Astrocyte (in vitro differentiated cells and primary cell): Measurements from ENCODE around the gene SCARF1. TPM values are rescaled to one million over a fixed set of nuclear protein-coding genes. Genes with fewer than 3 reads are reported as not detected.

Experiments used
- DNase-seq: peaks from one replicate; pipeline ENCODE4 v3.0.0-alpha.2; 2010; ENCODE audit warnings: low read depth
- FAIRE-seq: peaks from 2 replicates; lab custom pipeline; 2011; peaks lifted over from hg19 to GRCh38; lab: Jason Lieb, UNC
- H2AFZ ChIP-seq: 2 replicates; pipeline ENCODE4 v1.6.0; 2012; ENCODE audit warnings: low read depth, low read length, inconsistent platforms
- H3K27ac ChIP-seq: 2 replicates; pipeline ENCODE4 v1.5.1; 2011; ENCODE audit warnings: low read depth, low read length, inconsistent platforms
- H3K27me3 ChIP-seq: 2 replicates; pipeline ENCODE4 v1.6.0; 2011; ENCODE audit warnings: low read length, inconsistent platforms; ENCODE audit not compliant: insufficient read depth
- H3K36me3 ChIP-seq: 2 replicates; pipeline ENCODE4 v1.5.1; 2011; ENCODE audit warnings: low read length, inconsistent platforms; ENCODE audit not compliant: insufficient read depth
- H3K4me1 ChIP-seq: 2 replicates; pipeline ENCODE4 v1.5.1; 2011; ENCODE audit warnings: low read length, inconsistent platforms; ENCODE audit not compliant: insufficient read depth
- H3K4me2 ChIP-seq: 2 replicates; pipeline ENCODE4 v1.6.0; 2012; ENCODE audit warnings: low read length, inconsistent platforms
- H3K4me3 ChIP-seq: 2 replicates; pipeline ENCODE4 v1.5.1; 2011; ENCODE audit warnings: low read depth, mild to moderate bottlenecking, low read length, inconsistent platforms; ENCODE audit not compliant: insufficient read depth
- H3K79me2 ChIP-seq: 2 replicates; pipeline ENCODE4 v1.6.0; 2012; ENCODE audit warnings: mild to moderate bottlenecking, low read length, inconsistent platforms; ENCODE audit not compliant: insufficient read depth
- H3K9ac ChIP-seq: 2 replicates; pipeline ENCODE4 v1.6.0; 2012; ENCODE audit warnings: mild to moderate bottlenecking, low read length, inconsistent platforms
- H3K9me3 ChIP-seq: 2 replicates; pipeline ENCODE4 v1.5.1; 2012; ENCODE audit warnings: low read depth, mild to moderate bottlenecking, low read length, inconsistent platforms; ENCODE audit not compliant: insufficient read depth
- H4K20me1 ChIP-seq: 2 replicates; pipeline ENCODE4 v1.6.0; 2012; ENCODE audit warnings: low read length, inconsistent platforms; ENCODE audit not compliant: insufficient read depth
- H3K27ac Mint-ChIP-seq: one replicate; pipeline ENCODE4 v1.8.0; 2021; ENCODE audit warnings: mild to moderate bottlenecking, mixed read lengths; ENCODE audit not compliant: unreplicated experiment
- H3K27me3 Mint-ChIP-seq: one replicate; pipeline ENCODE4 v1.8.0; 2021; ENCODE audit warnings: low read depth, mixed read lengths; ENCODE audit not compliant: unreplicated experiment
- H3K36me3 Mint-ChIP-seq: one replicate; pipeline ENCODE4 v1.8.0; 2021; ENCODE audit warnings: low read depth, mixed read lengths; ENCODE audit not compliant: unreplicated experiment
- H3K4me1 Mint-ChIP-seq: one replicate; pipeline ENCODE4 v1.8.0; 2021; ENCODE audit warnings: low read depth, mixed read lengths; ENCODE audit not compliant: unreplicated experiment
- H3K4me3 Mint-ChIP-seq: one replicate; pipeline ENCODE4 v1.8.0; 2021; ENCODE audit warnings: mild to moderate bottlenecking, moderate library complexity, mixed read lengths; ENCODE audit not compliant: unreplicated experiment
- H3K9me3 Mint-ChIP-seq: one replicate; pipeline ENCODE4 v1.8.0; 2021; ENCODE audit warnings: mild to moderate bottlenecking, mixed read lengths; ENCODE audit not compliant: unreplicated experiment
- EZH2 ChIP-seq: IDR thresholded peaks from 2 replicates; pipeline ENCODE4 v1.6.1; 2012; ENCODE audit warnings: mild to moderate bottlenecking, low read length, inconsistent platforms; ENCODE audit not compliant: insufficient read depth
- total RNA-seq: library from RNA; stranded (reverse); gene quantifications from 2 replicates; pipeline ENCODE4 v1.2.1, GENCODE V29; 2021
- TF ChIP-seq, protein P1 (sequence below): IDR thresholded peaks from 2 replicates; pipeline ENCODE4 v1.5.1; 2011; ENCODE audit warnings: low read depth, mild to moderate bottlenecking, inconsistent platforms, low read length, moderate library complexity; ENCODE audit not compliant: insufficient read depth

Gene SCARF1
- total RNA-seq, 1 donor from 2014 or later, result 3.9 TPM

DNA sequence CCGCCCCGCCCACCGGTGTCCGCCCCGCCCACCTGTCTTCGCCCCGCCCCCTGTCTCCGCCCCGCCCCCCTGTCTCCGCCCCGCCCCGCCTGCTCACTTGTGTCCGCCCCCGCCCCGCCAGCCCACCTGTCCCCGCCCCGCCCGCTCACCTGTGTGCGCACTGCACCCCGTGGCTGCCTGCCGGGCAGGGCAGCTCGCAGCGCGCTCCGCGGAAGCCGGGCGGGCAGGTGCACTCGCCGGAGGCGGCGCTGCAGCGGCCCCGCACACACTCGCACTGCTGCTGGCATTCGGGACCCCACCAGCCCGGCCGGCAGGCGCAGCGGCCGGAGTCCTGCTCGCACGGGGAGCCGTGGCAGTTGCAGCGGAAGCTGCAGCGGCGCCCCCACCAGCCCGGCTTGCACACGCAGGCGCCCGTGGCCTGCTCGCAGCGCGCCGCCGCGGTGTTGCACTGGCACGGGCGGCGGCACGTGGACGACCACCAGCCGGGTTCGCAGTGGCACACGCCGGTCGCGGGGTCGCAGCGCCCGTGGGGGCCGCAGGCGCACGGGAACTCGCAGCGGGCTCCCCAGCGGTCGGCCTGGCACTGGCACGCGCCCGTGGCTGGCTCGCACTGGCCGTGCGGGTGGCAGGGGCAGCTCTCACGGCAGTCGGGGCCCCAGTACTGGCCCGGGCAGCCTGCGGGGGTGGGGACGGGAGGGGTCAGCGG, 2.1 kb downstream of the SCARF1 start:
- H3K79me2 ChIP-seq, result no peaks in the 10 kb centered on the region
- peaks cover 18% of the 10 kb centered on the region for H3K4me1 Mint-ChIP-seq
- H3K9me3 ChIP-seq, result no peaks in the 10 kb centered on the region
- TF ChIP-seq, protein P1, sequence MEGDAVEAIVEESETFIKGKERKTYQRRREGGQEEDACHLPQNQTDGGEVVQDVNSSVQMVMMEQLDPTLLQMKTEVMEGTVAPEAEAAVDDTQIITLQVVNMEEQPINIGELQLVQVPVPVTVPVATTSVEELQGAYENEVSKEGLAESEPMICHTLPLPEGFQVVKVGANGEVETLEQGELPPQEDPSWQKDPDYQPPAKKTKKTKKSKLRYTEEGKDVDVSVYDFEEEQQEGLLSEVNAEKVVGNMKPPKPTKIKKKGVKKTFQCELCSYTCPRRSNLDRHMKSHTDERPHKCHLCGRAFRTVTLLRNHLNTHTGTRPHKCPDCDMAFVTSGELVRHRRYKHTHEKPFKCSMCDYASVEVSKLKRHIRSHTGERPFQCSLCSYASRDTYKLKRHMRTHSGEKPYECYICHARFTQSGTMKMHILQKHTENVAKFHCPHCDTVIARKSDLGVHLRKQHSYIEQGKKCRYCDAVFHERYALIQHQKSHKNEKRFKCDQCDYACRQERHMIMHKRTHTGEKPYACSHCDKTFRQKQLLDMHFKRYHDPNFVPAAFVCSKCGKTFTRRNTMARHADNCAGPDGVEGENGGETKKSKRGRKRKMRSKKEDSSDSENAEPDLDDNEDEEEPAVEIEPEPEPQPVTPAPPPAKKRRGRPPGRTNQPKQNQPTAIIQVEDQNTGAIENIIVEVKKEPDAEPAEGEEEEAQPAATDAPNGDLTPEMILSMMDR, result no peak
- TF ChIP-seq EZH2, result no peak
- H3K27ac Mint-ChIP-seq, result no peak overlapping the region
- no peak for FAIRE-seq
- peak overlapping the region; percentile 84 for H3K4me2 ChIP-seq
- peaks cover 2% of the 10 kb centered on the region for H3K36me3 Mint-ChIP-seq
- peaks cover 2% of the 10 kb centered on the region for H3K27me3 Mint-ChIP-seq
- DNase-seq, result no peak
- H3K9me3 Mint-ChIP-seq, result no peaks in the 10 kb centered on the region
- H3K36me3 ChIP-seq, result no peaks in the 10 kb centered on the region
- H3K4me3 ChIP-seq, result peak overlapping the region; percentile 48
- peak overlapping the region; percentile 38 for H3K9ac ChIP-seq
- peak overlapping the region; percentile 81 for H2AFZ ChIP-seq
- H3K27me3 ChIP-seq, result no peaks in the 10 kb centered on the region
- H3K4me1 ChIP-seq, result peaks cover 22% of the 10 kb centered on the region
- no peak overlapping the region for H3K4me3 Mint-ChIP-seq
- no peaks in the 10 kb centered on the region for H4K20me1 ChIP-seq
- H3K27ac ChIP-seq, result no peak overlapping the region

DNA sequence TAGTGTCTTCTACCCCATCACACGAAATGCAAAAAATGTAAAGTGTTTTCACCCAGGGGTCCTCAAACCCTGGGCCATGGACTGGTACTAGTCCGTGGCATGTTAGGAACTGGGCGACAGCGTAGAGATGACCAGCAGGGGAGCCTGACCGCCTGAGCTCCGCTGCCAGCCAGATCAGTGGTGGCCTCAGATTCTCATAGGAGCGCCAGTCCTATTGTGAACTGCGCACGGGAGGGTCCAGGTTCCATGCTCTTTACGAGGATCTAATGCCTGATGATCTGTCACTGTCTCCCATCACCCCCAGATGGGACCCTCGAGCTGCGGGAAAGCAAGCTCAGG, 4.5 kb downstream of the SCARF1 start:
- Histone ChIP-seq H4K20me1 (no peaks in the 10 kb centered on the region), H3K9me3 (no peaks in the 10 kb centered on the region), H3K79me2 (no peaks in the 10 kb centered on the region), H2AFZ (no peak overlapping the region), H3K4me1 (peaks cover 21% of the 10 kb centered on the region), H3K4me2 (no peak overlapping the region), H3K36me3 (no peaks in the 10 kb centered on the region), H3K27ac (no peak overlapping the region), H3K4me3 (no peak overlapping the region), H3K27me3 (no peaks in the 10 kb centered on the region), H3K9ac (no peak overlapping the region)
- TF ChIP-seq, protein P1, result no peak
- no peak for TF ChIP-seq EZH2
- no peak overlapping the region for H3K27ac Mint-ChIP-seq
- FAIRE-seq (no peak), DNase-seq (no peak)
- no peak overlapping the region for H3K4me3 Mint-ChIP-seq
- H3K36me3 Mint-ChIP-seq, result peaks cover 8% of the 10 kb centered on the region
- H3K4me1 Mint-ChIP-seq, result peaks cover 17% of the 10 kb centered on the region
- H3K27me3 Mint-ChIP-seq, result peaks cover 4% of the 10 kb centered on the region
- no peaks in the 10 kb centered on the region for H3K9me3 Mint-ChIP-seq

DNA sequence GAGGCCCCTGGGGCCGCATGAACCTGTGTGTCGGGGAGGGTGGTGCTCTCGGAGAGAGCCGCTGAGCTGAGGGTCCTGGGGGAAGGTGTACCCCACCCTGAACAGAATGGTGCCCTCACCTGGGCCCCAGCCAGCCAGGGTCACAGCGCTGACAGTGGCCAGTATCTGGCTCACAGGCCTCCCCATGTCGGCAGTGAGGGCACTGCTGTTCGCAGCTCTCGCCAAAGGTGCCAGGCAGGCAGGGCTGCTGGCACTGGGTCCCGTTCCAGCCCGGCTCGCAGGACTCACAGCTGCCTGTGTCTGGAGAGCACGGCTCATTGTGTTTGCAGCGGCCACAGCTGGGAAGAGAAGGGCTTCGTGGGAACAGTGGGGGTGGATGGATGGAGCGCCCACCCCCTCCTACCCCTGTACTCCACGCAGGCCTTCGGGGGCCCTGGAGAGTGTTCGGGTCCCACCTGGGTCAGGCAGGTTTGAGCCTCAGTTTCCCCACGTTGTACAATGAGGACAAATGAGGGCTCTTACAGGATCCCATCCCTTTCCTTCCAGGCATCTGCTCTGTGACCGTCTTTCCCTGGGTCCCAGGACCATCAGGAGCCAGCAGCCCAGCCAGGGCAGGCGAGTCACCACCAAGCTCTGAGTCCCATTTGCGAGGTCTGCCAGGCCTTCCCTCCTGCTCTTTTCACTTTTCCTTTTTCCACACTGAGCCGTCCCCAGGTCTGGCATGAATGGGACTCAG, 5.0 kb downstream of the SCARF1 start:
- Mint-ChIP-seq H3K9me3 (no peaks in the 10 kb centered on the region), H3K36me3 (peaks cover 12% of the 10 kb centered on the region), H3K27me3 (peaks cover 4% of the 10 kb centered on the region), H3K4me3 (no peak overlapping the region), H3K4me1 (peaks cover 13% of the 10 kb centered on the region), H3K27ac (no peak overlapping the region)
- H3K79me2 ChIP-seq, result no peaks in the 10 kb centered on the region
- H3K9me3 ChIP-seq, result no peaks in the 10 kb centered on the region
- no peak overlapping the region for H2AFZ ChIP-seq
- no peak overlapping the region for H3K4me2 ChIP-seq
- no peak for DNase-seq
- H3K27me3 ChIP-seq, result no peaks in the 10 kb centered on the region
- H3K9ac ChIP-seq, result no peak overlapping the region
- H3K27ac ChIP-seq, result no peak overlapping the region
- TF ChIP-seq EZH2, result no peak
- TF ChIP-seq, protein P1, result no peak
- no peaks in the 10 kb centered on the region for H3K36me3 ChIP-seq
- no peak for FAIRE-seq
- no peaks in the 10 kb centered on the region for H4K20me1 ChIP-seq
- H3K4me1 ChIP-seq, result peaks cover 21% of the 10 kb centered on the region
- H3K4me3 ChIP-seq, result no peak overlapping the region
